ENCODE data around the gene IQCH. TPM values are rescaled to one million over a fixed set of nuclear protein-coding genes. Genes with fewer than 3 reads are reported as not detected.
"Not testable (repeated sequence)": the region's sequence is repeated elsewhere in the genome, so short reads cannot be mapped to it uniquely, and the experiment has no call there.

Gene IQCH
- total and polyA plus RNA-seq, 10 donors, result 0.12 to 2.3 (median 1.3) TPM

GRCh38 chr15:67281714-67282113, 27.1 kb downstream of the IQCH start:
- 91 to 100% (median 97%) methylated on average over 1 of the region's 1 CpG for WGBS, 5 donors
- peaks cover 0 to 18% (median 10%) of the 10 kb centered on the region in 8 donors for H3K9me3 ChIP-seq
- no peak overlapping the region for H3K4me3 ChIP-seq
- H3K27ac ChIP-seq, result no peak overlapping the region
- intact Hi-C loops (cut with DNase I; ENCODE audit: low total_unique reads), result no loop called here
- no peaks in the 10 kb centered on the region for H3K4me1 ChIP-seq
- no peaks in the 10 kb centered on the region for H3K36me3 ChIP-seq
- H3K27me3 ChIP-seq (replicated peaks in 1 of 7), result no peaks in the 10 kb centered on the region
- DNase-seq, result no peak
- TF ChIP-seq POLR2AphosphoS5 (IDR thresholded peaks at IDR 0.05) (no peak), POLR2A (IDR thresholded peaks at IDR 0.05) (no peak)
- TF ChIP-seq, protein P1, sequence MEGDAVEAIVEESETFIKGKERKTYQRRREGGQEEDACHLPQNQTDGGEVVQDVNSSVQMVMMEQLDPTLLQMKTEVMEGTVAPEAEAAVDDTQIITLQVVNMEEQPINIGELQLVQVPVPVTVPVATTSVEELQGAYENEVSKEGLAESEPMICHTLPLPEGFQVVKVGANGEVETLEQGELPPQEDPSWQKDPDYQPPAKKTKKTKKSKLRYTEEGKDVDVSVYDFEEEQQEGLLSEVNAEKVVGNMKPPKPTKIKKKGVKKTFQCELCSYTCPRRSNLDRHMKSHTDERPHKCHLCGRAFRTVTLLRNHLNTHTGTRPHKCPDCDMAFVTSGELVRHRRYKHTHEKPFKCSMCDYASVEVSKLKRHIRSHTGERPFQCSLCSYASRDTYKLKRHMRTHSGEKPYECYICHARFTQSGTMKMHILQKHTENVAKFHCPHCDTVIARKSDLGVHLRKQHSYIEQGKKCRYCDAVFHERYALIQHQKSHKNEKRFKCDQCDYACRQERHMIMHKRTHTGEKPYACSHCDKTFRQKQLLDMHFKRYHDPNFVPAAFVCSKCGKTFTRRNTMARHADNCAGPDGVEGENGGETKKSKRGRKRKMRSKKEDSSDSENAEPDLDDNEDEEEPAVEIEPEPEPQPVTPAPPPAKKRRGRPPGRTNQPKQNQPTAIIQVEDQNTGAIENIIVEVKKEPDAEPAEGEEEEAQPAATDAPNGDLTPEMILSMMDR (IDR thresholded peaks at IDR 0.05 in 8 of 11, conservative IDR thresholded peaks at IDR 0.05 in 3 of 11), result no peak

DNA sequence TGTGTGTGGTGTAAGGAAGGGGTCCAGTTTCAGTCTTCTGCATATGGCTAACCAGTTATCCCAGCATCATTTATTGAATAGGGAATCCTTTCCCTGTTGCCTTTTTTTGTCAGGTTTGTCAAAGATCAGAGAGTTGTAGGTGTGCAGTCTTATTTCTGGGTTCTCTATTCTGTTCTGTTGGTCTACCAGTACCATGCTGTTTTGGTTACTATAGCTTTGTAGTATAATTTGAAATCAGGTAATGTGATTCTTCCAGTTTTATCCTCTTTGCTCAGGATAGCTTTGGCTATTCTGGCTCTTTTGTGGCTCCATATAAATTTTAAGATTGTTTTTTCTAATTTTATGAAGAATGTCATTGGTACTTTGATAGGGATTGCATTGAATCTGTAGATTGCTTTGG, 31.0 kb downstream of the IQCH start:
- H3K4me1 ChIP-seq; H3K27me3 ChIP-seq (replicated peaks in 1 of 7); H3K4me3 ChIP-seq; DNase-seq; H3K36me3 ChIP-seq; H3K27ac ChIP-seq; intact Hi-C loops (cut with DNase I; ENCODE audit: low total_unique reads): not testable (repeated sequence)
- H3K9me3 ChIP-seq, result peaks cover 0 to 30% (median 16%) of the 10 kb centered on the region in 8 donors

DNA sequence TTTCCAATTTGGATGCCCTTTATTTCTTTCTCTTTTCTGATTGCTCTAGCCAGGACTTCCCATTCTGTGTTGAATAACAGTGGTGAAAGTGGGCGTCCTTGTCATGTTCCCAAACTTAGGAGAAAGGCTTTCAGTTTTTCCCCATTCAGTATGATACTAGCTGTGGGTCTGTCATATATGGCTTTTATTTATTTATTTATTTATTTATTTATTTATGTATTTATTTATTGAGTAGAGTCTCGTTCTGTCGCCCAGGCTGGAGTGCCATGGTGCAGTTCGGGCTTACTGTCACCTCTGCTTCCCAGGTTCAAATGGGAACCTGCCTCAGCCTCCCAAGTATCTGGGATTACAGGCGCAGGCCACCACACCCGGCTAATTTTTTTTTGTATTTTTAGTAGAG, 31.8 kb downstream of the IQCH start:
- H3K4me1 ChIP-seq; DNase-seq; H3K27ac ChIP-seq; H3K36me3 ChIP-seq; H3K27me3 ChIP-seq (replicated peaks in 1 of 7); intact Hi-C loops (cut with DNase I; ENCODE audit: low total_unique reads); H3K4me3 ChIP-seq: not testable (repeated sequence)
- 79 to 98% (median 84%) methylated on average over 6 of the region's 6 CpGs for WGBS, 5 donors
- peaks cover 0 to 30% (median 16%) of the 10 kb centered on the region in 8 donors for H3K9me3 ChIP-seq

GRCh38 chr15:67290319-67290718, 35.7 kb downstream of the IQCH start:
- DNase-seq, result no peak
- intact Hi-C loops (cut with DNase I; ENCODE audit: low total_unique reads), result no loop called here
- TF ChIP-seq POLR2AphosphoS5 (IDR thresholded peaks at IDR 0.05), result no peak
- TF ChIP-seq POLR2A (IDR thresholded peaks at IDR 0.05), result no peak
- TF ChIP-seq, protein P1 (IDR thresholded peaks at IDR 0.05 in 8 of 11, conservative IDR thresholded peaks at IDR 0.05 in 3 of 11), result no peak

DNA sequence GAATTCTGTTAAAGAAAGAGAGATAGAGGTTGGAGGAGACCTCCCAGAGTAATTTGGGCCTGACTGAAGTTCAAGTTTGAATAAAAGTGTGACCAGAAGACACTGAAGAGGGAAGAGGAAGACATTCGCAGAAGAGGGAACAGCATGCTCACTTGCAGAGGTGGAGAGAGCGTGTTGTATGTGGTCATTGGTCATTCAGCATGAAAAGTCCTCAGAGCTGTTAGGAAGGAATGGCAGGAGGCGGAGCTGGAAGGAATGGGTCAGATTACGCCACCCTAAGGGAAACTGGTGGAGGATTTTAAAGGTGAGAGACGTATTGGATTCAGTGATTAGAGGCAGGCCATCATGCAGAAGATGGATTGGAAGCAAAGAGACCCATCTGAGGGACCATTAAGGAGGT, 41.6 kb downstream of the IQCH start:
- no peaks in the 10 kb centered on the region for H3K36me3 ChIP-seq
- intact Hi-C loops (cut with DNase I; ENCODE audit: low total_unique reads), result loop anchor here (2.0 kb wide), 1 partner anchor 345 kb away; no protein-coding TSS in a partner anchor
- no peak overlapping the region for H3K27ac ChIP-seq
- H3K9me3 ChIP-seq, result no peaks in the 10 kb centered on the region
- 86 to 95% (median 91%) methylated on average over 5 of the region's 5 CpGs for WGBS, 5 donors
- no peak for TF ChIP-seq POLR2AphosphoS5 (IDR thresholded peaks at IDR 0.05)
- TF ChIP-seq POLR2A (IDR thresholded peaks at IDR 0.05), result no peak
- TF ChIP-seq, protein P1 (IDR thresholded peaks at IDR 0.05 in 8 of 11, conservative IDR thresholded peaks at IDR 0.05 in 3 of 11), result no peak
- no peak for DNase-seq
- peaks cover 0 to 10% (median 0%) of the 10 kb centered on the region in 6 donors for H3K4me1 ChIP-seq
- no peaks in the 10 kb centered on the region for H3K27me3 ChIP-seq (replicated peaks in 1 of 7)
- H3K4me3 ChIP-seq, result no peak overlapping the region

More at GRCh38 chr15:67290319-67290718, 35.7 kb downstream of the IQCH start:
- no peaks in the 10 kb centered on the region for H3K27me3 ChIP-seq (replicated peaks in 1 of 7)
- H3K4me3 ChIP-seq, result no peak overlapping the region
- H3K9me3 ChIP-seq, result peaks cover 0 to 25% (median 15%) of the 10 kb centered on the region in 8 donors
- no peaks in the 10 kb centered on the region for H3K4me1 ChIP-seq
- H3K36me3 ChIP-seq, result no peaks in the 10 kb centered on the region
- WGBS, 5 donors, result 95 to 100% (median 98%) methylated on average over 1 of the region's 1 CpG
- no peak overlapping the region for H3K27ac ChIP-seq
